GM21529 (cell line): Measurements from ENCODE around the gene HNRNPA0.

ENCODE experiments used
- ATAC-seq: cut with Tn5 transposase; IDR thresholded peaks from one replicate; pipeline ENCODE4 v1.9.1; 2021; ENCODE audit not compliant: unreplicated experiment

HNRNPA0 gene

GRCh38 chr5:137728048-137728447 lies 26.1 kb downstream of the HNRNPA0 start:
- no peak for ATAC-seq

GRCh38 chr5:137727623-137728022 lies 26.5 kb downstream of the HNRNPA0 start:
- no peak for ATAC-seq

DNA sequence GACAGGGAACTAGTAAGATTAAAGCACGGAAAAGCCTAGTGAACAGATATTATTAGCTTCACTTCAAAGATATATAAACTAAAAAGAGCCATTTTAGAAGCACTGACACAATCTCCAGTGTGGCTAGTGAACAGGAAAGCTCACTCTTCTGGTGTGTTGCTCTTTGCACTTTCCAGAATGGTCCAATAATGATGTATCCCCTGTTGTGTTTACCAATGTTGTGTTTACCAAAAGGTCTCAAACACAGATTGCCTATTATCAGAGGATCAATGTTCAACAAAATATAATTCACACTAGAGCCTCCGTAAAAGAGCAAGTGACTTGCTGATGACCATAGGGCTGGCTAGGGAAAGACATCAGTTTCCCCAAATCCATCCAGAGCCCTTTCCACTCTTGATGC lies 29.9 kb downstream of the HNRNPA0 start:
- no peak for ATAC-seq

DNA sequence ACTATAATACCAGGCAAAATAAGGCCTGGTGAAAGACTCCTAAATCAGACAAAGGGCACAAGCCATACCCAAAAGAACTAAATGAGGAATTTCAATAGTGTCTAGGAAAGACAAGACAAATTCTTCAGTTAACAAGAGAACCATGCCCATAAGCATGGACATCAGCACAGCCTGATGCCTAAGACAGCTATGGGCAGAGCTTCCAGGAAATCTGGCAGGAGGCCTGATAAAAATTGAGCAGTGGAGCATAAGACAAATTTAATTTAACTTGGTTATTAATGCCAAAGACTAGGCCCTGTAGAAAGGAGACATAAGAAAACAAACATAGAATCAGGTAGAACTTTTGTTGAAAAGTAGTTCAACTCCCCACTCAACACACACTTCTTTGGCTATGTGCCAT lies 35.6 kb downstream of the HNRNPA0 start:
- ATAC-seq, result no peak

DNA sequence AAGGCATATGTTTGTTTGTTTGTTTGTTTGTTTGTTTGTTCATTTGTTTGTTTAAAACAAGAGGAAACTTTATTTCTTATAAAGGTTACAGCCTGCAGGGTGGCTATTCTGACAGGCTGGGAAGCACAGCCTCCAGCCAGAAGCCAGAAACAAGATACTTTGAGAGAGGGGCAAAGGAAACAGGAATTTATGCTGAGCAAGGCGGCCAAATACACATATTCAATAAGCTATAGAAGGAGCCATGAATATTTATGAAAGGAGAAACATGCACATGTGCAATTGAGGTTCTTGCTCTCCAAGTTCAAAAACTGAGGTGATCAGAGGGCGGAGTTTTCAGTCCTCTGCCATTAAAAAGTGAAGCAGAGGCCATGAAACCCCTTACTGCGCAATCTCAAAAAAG lies 37.8 kb downstream of the HNRNPA0 start:
- ATAC-seq, result no peak

- no peak for ATAC-seq
Measured at GRCh38 chr5:137715456-137715855, 38.7 kb downstream of the HNRNPA0 start.

DNA sequence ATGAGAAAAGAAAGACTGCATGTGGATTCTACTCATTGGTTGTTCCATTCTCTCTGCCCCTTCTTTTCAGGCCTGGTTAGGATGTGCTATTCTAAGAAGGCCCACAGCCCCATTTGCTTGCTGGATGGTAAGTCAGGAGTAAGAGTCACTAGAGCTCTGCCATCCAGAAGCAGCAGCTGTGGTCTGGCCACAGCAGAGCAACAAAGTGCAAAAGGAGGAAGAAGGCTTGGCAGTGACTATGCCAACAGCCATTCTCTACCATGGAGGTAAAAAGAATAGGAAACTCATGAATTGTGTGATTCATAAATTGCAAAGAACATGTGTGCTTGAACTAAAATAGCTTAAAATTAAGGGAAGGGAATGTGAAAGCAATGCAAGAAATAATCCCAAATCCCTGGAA lies 39.2 kb downstream of the HNRNPA0 start:
- ATAC-seq, result no peak

- ATAC-seq, result no peak
Measured at GRCh38 chr5:137714494-137714893, 39.7 kb downstream of the HNRNPA0 start.

GRCh38 chr5:137712139-137712667 lies 42.0 kb downstream of the HNRNPA0 start:
- no peak for ATAC-seq

GRCh38 chr5:137710086-137710485 lies 44.1 kb downstream of the HNRNPA0 start:
- no peak for ATAC-seq

DNA sequence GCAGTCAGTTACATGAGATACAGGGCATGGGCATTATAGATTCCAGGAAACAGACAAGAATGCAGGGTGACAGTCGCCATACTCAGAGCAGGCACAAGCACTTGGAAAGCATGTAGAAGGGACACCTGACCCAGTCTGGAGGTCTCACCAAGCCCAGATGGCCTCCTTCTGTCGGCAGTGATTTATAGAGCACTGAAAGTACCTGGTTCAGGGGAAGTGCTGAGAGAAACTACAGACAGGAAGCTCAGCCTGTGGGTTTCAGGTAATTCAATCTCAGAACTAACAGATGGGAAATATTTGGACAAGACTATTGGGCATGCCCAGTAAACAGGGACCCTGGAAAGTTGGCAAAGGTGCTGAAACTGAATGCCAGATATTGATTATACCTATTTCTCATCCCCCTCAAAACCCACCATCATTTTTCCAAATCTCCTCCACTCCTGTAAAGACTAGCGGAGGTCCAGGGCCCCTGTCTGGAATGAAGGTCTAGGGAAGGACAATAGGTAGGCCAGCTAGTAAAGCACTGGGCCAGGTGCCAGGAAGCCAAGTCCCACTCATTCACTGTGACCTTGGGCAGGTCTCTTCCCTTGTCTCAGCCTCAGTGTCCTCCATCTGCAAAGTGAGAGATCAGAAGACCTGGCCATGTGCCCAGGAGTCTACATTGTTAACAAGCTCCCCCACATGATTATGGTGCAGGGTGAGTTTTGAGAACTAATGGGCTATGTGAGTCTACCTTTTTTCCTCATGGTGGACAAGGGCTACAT lies 45.2 kb downstream of the HNRNPA0 start:
- no peak for ATAC-seq

GRCh38 chr5:137708062-137708461 lies 46.1 kb downstream of the HNRNPA0 start:
- no peak for ATAC-seq

DNA sequence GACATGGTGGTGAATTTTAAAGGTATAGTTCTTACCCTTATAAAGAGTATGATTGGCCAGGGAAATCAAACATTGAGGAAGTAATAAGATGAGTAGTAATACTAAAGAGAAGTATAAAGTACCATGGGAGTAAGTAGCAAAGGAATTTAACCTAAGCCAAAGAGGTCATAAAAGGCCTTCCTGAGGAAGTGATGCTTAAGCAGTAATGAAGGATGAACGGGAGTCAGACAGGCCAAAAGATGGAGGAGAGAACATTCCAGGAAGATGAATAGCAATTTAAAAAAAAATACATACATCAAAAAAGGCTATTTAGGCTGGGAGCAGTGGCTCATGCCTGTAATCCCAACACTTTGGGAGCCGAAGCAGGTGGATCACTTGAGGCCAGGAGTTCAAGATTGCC lies 47.3 kb downstream of the HNRNPA0 start:
- no peak for ATAC-seq

DNA sequence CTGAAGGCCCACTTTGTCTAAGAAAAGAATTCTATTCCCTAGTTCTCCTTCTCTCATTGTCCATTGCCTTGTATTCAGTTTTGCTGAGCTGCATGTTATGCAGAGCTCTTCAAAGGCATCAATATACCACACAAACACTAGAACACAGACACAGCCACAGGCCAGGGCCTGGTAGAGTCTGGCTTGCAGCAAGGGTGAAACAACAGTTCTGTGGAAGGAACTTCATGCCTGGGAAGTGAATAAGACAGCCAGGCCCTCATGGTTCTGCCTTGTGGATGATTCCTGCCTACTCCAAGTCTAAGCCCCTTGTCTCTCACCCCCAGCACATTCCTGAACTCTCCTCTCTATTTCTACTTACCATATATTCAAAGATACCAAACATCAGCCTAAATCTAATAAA lies 49.1 kb downstream of the HNRNPA0 start:
- ATAC-seq, result no peak

- ATAC-seq, result no peak
Measured at GRCh38 chr5:137703565-137703964, 50.6 kb downstream of the HNRNPA0 start.

GRCh38 chr5:137700282-137700680 lies 53.9 kb downstream of the HNRNPA0 start:
- ATAC-seq, result no peak

DNA sequence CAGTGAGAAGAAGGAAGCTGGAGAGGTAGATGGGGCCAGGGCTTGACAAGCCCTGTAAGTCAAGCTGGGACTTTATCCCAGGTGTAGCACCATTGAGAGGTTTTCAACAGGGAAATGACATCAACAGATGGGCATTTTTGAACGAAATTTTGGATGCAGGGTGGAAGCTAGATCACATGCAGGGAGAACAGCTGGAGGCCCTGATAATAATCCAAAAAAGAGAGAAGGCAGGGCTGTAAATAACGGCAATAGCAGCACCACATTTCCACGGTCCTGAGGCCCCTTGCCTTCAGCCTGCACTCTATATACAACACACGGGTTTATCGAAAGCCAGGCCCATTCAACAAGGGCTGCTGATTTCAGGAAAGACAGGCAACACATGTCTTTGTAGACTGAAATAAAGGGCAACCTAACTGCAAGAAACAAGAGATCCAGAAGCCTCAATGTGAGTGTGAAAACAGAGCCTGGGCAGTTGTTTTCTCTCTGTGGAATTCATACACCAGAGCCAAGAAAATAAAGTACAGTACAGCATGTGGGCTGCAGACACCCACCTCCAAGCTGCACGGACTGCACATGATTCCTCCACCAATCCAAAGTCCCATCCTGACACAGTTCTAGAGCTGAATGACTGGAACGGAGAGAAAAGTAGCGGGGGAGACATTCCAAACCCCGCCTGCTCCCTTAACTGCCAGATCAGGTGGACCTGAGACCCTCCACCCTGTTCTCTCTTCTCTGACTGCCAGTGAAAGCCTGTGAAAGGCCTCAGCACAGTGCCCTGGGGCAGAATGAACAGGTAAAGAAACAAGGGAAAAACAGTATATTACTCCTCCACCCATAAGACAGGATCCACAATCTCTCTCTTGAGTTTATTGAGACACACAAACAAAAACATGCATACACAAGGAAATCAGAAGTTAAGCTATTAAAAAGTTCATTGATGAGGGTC lies 54.6 kb downstream of the HNRNPA0 start:
- no peak for ATAC-seq

- no peak for ATAC-seq
Measured at GRCh38 chr5:137696481-137696880, 57.7 kb downstream of the HNRNPA0 start.

- ATAC-seq, result no peak
Measured at GRCh38 chr5:137695651-137696428, 58.3 kb downstream of the HNRNPA0 start.
